HFF-Myc (cell line): ENCODE results near the gene ZPR1.

Source experiments
- DNase-seq: peaks from one replicate; pipeline ENCODE4 v3.0.0-alpha.2; 2011; ENCODE audit warnings: low read depth; ENCODE audit errors: extremely low read depth
- H3K4me3 ChIP-seq: replicated peaks from 2 replicates; pipeline ENCODE4 v1.5.1; 2011; ENCODE audit warnings: low read depth, mild to moderate bottlenecking, control low read depth, low read length
- CTCF ChIP-seq: IDR thresholded peaks from 2 replicates; pipeline ENCODE4 v1.5.1; 2012; ENCODE audit warnings: mild to moderate bottlenecking, low read depth, low read length, control low read depth; ENCODE audit errors: missing control alignments

ZPR1 gene

GRCh38 chr11:116750070-116750718 is 37.6 kb downstream of the ZPR1 start:
- TF ChIP-seq CTCF: no peak
- no peak overlapping the region for H3K4me3 ChIP-seq

DNA sequence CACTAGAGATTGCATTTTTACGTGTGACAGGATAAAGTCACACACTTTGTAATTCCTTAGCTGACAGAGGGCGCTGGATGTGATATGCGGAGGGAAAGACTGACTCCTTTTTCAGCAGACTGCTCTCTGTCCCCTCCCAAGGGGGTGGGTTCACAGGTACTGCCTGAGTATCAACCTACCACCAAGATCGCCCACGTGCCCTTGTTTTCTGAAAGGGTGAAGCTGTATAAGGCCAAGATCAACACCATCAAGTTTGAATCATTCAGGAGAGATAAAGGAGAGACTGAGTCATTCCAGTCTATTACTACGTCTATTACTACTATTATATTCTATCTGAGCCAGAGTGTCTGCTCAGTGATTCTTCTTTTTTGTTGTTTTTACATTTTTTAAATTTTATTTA is 45.7 kb downstream of the ZPR1 start:
- no peak overlapping the region for H3K4me3 ChIP-seq
- no peak for DNase-seq
- TF ChIP-seq CTCF: no peak

More at GRCh38 chr11:116750070-116750718, 37.6 kb downstream of the ZPR1 start:
- no peak for DNase-seq

DNA sequence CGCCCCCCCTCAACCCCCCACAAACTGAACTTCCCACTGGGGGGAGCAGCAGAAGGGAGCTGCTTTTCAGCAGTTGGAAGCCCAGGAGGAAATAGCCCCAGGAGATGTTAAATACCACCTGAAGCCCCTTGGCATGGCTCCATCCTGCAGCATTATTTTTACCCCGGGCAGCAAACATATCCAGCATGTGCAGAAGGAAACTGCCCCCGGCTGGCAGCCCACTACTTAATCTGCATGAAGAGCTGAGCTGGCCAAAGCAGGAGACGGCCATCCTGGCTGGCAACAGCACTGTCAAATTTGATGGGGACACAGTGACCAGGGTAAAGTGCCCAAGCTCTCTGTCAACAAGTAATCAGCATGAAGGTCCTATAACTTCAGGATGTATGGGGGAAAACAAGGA is 47.1 kb downstream of the ZPR1 start:
- DNase-seq: no peak
- H3K4me3 ChIP-seq: no peak overlapping the region
- no peak for TF ChIP-seq CTCF

DNA sequence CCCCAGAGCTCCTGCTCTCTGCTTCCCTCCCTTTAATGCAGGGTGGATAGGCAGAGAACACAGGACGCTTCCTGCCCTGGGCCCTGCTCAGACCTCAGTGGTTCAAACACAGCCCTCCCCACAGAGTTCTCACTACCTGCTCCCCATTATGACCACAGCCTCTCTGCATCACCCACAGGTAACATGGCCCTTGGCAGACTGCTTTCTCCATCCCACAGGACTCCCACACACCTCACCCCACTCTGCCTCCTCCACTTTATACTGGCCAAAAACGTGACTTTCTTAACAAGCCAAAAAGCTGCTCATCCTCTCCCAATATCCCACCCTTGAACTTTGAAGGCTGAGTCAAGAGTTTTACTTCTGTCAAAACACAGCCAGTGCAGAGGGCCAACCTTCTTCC is 48.8 kb downstream of the ZPR1 start:
- TF ChIP-seq CTCF: no peak
- DNase-seq: no peak
- H3K4me3 ChIP-seq: no peak overlapping the region

- no peak for TF ChIP-seq CTCF
- DNase-seq: no peak
- H3K4me3 ChIP-seq: no peak overlapping the region
These were observed 51.1 kb downstream of the ZPR1 start for GRCh38 chr11:116736763-116737162.

DNA sequence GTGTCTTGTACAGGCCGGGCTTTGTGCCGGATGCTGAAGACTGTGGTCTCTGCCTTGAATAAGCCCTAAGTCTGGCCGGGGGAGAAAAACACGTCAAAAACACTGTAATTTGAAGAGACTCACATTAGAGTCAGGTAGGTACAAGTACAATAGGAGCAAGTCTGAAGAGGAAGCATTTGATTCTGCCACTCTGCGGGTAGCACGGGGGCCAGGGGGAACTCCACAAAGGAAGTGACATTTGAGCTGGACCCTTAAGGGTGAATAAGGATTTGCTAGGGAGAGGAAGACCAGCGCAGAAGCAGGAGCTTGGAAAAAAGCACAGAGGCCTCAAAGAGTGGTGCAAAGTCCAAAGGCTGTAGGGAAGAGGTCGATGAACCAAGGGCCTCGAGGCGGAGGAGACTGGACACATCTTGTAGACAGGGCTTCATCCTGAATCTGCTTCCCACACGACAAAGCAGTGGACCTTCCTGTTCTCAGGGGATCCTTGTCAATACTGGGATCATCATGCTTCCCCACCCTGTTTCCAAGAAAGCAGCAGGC is 53.8 kb downstream of the ZPR1 start:
- no peak for DNase-seq
- TF ChIP-seq CTCF: no peak
- no peak overlapping the region for H3K4me3 ChIP-seq
